ENCODE results near the gene RAN. TPM values are rescaled to one million over a fixed set of nuclear protein-coding genes. Genes with fewer than 3 reads are reported as not detected.
"Not testable (repeated sequence)": the region's sequence is repeated elsewhere in the genome, so short reads cannot be mapped to it uniquely, and the experiment has no call there.

The RAN gene
- polyA plus RNA-seq, 1 donor from 2014 or later: 616 TPM

DNA sequence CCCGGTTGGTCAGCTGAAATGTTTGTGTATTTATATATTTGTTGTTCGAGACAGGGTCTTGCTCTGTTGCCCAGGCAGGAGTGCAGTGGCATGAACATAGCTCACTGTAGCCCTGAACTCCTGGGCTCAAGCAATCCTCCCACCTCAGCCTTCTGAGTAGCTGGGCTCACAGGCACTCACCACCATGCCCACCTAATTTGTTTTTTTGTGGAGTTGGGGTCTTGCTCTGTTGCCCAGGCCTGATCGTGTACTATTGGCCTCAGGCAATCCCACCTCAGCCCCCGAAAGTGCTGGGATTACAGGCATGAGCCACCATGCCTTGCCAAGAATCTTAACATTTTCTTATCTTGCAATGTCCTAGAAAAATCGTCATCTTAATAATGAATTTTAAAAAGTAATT, 3.3 kb downstream of the RAN start:
- no peak overlapping the region for H3K4me3 ChIP-seq (ENCODE audit: low read length)
- H3F3A ChIP-seq (ENCODE audit: insufficient read depth, low read length, poor library complexity, severe bottlenecking): no peaks in the 10 kb centered on the region
- no peaks in the 10 kb centered on the region for H3K9me3 ChIP-seq (ENCODE audit: low read length)
- no peak overlapping the region for H3K9ac ChIP-seq (ENCODE audit: low read length)
- no peak overlapping the region for H3K27ac ChIP-seq (ENCODE audit: low read length)
- H3K9me2 ChIP-seq (ENCODE audit: insufficient read depth, low read length): no peaks in the 10 kb centered on the region
- H3K27me3 ChIP-seq (ENCODE audit: insufficient read depth, low read depth, low read length): no peaks in the 10 kb centered on the region
- TF ChIP-seq, protein P1, sequence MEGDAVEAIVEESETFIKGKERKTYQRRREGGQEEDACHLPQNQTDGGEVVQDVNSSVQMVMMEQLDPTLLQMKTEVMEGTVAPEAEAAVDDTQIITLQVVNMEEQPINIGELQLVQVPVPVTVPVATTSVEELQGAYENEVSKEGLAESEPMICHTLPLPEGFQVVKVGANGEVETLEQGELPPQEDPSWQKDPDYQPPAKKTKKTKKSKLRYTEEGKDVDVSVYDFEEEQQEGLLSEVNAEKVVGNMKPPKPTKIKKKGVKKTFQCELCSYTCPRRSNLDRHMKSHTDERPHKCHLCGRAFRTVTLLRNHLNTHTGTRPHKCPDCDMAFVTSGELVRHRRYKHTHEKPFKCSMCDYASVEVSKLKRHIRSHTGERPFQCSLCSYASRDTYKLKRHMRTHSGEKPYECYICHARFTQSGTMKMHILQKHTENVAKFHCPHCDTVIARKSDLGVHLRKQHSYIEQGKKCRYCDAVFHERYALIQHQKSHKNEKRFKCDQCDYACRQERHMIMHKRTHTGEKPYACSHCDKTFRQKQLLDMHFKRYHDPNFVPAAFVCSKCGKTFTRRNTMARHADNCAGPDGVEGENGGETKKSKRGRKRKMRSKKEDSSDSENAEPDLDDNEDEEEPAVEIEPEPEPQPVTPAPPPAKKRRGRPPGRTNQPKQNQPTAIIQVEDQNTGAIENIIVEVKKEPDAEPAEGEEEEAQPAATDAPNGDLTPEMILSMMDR (IDR thresholded peaks at IDR 0.05; ENCODE audit: poor library complexity, severe bottlenecking): no peak
- TF ChIP-seq SMC3 (conservative IDR thresholded peaks at IDR 0.05; ENCODE audit: poor library complexity) (no peak), EZH2 (IDR thresholded peaks at IDR 0.05; ENCODE audit: borderline replicate concordance, insufficient read depth, low read length, poor library complexity, severe bottlenecking) (no peak), MXI1 (conservative IDR thresholded peaks at IDR 0.05; ENCODE audit: poor library complexity, severe bottlenecking) (no peak), POLR2AphosphoS5 (IDR thresholded peaks at IDR 0.05) (no peak)
- peaks cover 3% of the 10 kb centered on the region for H3K36me3 ChIP-seq (ENCODE audit: insufficient read depth, low read length)
- H4K20me1 ChIP-seq (ENCODE audit: insufficient read depth): peaks cover 8% of the 10 kb centered on the region
- no peak overlapping the region for H2AFZ ChIP-seq (ENCODE audit: low read depth, low read length)
- H3K79me2 ChIP-seq (replicated peaks; ENCODE audit: insufficient read depth, low read length): peaks cover 22% of the 10 kb centered on the region
- H3K4me2 ChIP-seq (ENCODE audit: low read length): no peak overlapping the region

DNA sequence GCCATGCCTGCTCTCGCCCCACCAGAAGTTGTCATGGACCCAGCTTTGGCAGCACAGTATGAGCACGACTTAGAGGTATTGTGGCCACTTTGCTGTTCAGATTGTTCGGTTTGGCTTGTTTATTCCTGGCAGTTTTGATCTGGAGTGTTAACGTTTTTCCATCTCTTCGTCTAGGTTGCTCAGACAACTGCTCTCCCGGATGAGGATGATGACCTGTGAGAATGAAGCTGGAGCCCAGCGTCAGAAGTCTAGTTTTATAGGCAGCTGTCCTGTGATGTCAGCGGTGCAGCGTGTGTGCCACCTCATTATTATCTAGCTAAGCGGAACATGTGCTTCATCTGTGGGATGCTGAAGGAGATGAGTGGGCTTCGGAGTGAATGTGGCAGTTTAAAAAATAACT, 3.8 kb downstream of the RAN start:
- not testable (repeated sequence) for H3K36me3 ChIP-seq (ENCODE audit: insufficient read depth, low read length); H3K27ac ChIP-seq (ENCODE audit: low read length); H3K4me2 ChIP-seq (ENCODE audit: low read length); H3F3A ChIP-seq (ENCODE audit: insufficient read depth, low read length, poor library complexity, severe bottlenecking); H3K27me3 ChIP-seq (ENCODE audit: insufficient read depth, low read depth, low read length); H3K4me3 ChIP-seq (ENCODE audit: low read length); H3K9ac ChIP-seq (ENCODE audit: low read length); H4K20me1 ChIP-seq (ENCODE audit: insufficient read depth); H2AFZ ChIP-seq (ENCODE audit: low read depth, low read length); H3K9me2 ChIP-seq (ENCODE audit: insufficient read depth, low read length); H3K9me3 ChIP-seq (ENCODE audit: low read length)
- H3K79me2 ChIP-seq (replicated peaks; ENCODE audit: insufficient read depth, low read length): peaks cover 22% of the 10 kb centered on the region

DNA sequence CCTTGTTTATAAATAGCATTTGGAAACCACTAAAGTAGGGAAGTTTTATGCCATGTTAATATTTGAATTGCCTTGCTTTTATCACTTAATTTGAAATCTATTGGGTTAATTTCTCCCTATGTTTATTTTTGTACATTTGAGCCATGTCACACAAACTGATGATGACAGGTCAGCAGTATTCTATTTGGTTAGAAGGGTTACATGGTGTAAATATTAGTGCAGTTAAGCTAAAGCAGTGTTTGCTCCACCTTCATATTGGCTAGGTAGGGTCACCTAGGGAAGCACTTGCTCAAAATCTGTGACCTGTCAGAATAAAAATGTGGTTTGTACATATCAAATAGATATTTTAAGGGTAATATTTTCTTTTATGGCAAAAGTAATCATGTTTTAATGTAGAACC, 4.4 kb downstream of the RAN start:
- H3K9me2 ChIP-seq (ENCODE audit: insufficient read depth, low read length): no peaks in the 10 kb centered on the region
- H4K20me1 ChIP-seq (ENCODE audit: insufficient read depth): peaks cover 8% of the 10 kb centered on the region
- H3F3A ChIP-seq (ENCODE audit: insufficient read depth, low read length, poor library complexity, severe bottlenecking): no peaks in the 10 kb centered on the region
- no peak overlapping the region for H3K9ac ChIP-seq (ENCODE audit: low read length)
- H3K27ac ChIP-seq (ENCODE audit: low read length): no peak overlapping the region
- peaks cover 3% of the 10 kb centered on the region for H3K36me3 ChIP-seq (ENCODE audit: insufficient read depth, low read length)
- no peak overlapping the region for H3K4me3 ChIP-seq (ENCODE audit: low read length)
- H3K27me3 ChIP-seq (ENCODE audit: insufficient read depth, low read depth, low read length): no peaks in the 10 kb centered on the region
- TF ChIP-seq POLR2AphosphoS5 (IDR thresholded peaks at IDR 0.05): no peak
- TF ChIP-seq EZH2 (IDR thresholded peaks at IDR 0.05; ENCODE audit: borderline replicate concordance, insufficient read depth, low read length, poor library complexity, severe bottlenecking): no peak
- no peak for TF ChIP-seq MXI1 (conservative IDR thresholded peaks at IDR 0.05; ENCODE audit: poor library complexity, severe bottlenecking)
- TF ChIP-seq TAF1 (IDR thresholded peaks at IDR 0.05; ENCODE audit: low read depth): no peak
- TF ChIP-seq RAD21 (conservative IDR thresholded peaks at IDR 0.05): no peak
- TF ChIP-seq EP300 (conservative IDR thresholded peaks at IDR 0.05; ENCODE audit: poor library complexity, severe bottlenecking): no peak
- TF ChIP-seq, protein P2, sequence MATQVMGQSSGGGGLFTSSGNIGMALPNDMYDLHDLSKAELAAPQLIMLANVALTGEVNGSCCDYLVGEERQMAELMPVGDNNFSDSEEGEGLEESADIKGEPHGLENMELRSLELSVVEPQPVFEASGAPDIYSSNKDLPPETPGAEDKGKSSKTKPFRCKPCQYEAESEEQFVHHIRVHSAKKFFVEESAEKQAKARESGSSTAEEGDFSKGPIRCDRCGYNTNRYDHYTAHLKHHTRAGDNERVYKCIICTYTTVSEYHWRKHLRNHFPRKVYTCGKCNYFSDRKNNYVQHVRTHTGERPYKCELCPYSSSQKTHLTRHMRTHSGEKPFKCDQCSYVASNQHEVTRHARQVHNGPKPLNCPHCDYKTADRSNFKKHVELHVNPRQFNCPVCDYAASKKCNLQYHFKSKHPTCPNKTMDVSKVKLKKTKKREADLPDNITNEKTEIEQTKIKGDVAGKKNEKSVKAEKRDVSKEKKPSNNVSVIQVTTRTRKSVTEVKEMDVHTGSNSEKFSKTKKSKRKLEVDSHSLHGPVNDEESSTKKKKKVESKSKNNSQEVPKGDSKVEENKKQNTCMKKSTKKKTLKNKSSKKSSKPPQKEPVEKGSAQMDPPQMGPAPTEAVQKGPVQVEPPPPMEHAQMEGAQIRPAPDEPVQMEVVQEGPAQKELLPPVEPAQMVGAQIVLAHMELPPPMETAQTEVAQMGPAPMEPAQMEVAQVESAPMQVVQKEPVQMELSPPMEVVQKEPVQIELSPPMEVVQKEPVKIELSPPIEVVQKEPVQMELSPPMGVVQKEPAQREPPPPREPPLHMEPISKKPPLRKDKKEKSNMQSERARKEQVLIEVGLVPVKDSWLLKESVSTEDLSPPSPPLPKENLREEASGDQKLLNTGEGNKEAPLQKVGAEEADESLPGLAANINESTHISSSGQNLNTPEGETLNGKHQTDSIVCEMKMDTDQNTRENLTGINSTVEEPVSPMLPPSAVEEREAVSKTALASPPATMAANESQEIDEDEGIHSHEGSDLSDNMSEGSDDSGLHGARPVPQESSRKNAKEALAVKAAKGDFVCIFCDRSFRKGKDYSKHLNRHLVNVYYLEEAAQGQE (IDR thresholded peaks at IDR 0.05; ENCODE audit: borderline replicate concordance): no peak
- TF ChIP-seq, protein P1 (IDR thresholded peaks at IDR 0.05; ENCODE audit: poor library complexity, severe bottlenecking): no peak
- TF ChIP-seq SMC3 (conservative IDR thresholded peaks at IDR 0.05; ENCODE audit: poor library complexity): no peak
- peaks cover 22% of the 10 kb centered on the region for H3K79me2 ChIP-seq (replicated peaks; ENCODE audit: insufficient read depth, low read length)
- H2AFZ ChIP-seq (ENCODE audit: low read depth, low read length): no peak overlapping the region
- no peaks in the 10 kb centered on the region for H3K9me3 ChIP-seq (ENCODE audit: low read length)
- no peak overlapping the region for H3K4me2 ChIP-seq (ENCODE audit: low read length)
